ES-I3 (cell line): ENCODE data around the gene AMPD3.
A peak's percentile ranks its signal among the peaks of the same experiment; 100 is the strongest.

ENCODE experiments used
- H3K36me3 ChIP-seq: 2 replicates; pipeline ENCODE4 v1.6.1; 2013; ENCODE audit warnings: mild to moderate bottlenecking, low read length, control low read depth, moderate library complexity; ENCODE audit not compliant: insufficient read depth
- H3K4me1 ChIP-seq: 2 replicates; pipeline ENCODE4 v1.6.1; 2013; ENCODE audit warnings: mild to moderate bottlenecking, control low read depth, low read length; ENCODE audit not compliant: insufficient read depth
- H3K9ac ChIP-seq: 2 replicates; pipeline ENCODE4 v1.6.1; 2013; ENCODE audit warnings: low read depth, mild to moderate bottlenecking, low read length, moderate library complexity
- H3K9me3 ChIP-seq: 2 replicates; pipeline ENCODE4 v1.6.1; 2013; ENCODE audit warnings: mild to moderate bottlenecking, low read length, moderate library complexity; ENCODE audit not compliant: control insufficient read depth, insufficient read depth

Gene AMPD3

DNA sequence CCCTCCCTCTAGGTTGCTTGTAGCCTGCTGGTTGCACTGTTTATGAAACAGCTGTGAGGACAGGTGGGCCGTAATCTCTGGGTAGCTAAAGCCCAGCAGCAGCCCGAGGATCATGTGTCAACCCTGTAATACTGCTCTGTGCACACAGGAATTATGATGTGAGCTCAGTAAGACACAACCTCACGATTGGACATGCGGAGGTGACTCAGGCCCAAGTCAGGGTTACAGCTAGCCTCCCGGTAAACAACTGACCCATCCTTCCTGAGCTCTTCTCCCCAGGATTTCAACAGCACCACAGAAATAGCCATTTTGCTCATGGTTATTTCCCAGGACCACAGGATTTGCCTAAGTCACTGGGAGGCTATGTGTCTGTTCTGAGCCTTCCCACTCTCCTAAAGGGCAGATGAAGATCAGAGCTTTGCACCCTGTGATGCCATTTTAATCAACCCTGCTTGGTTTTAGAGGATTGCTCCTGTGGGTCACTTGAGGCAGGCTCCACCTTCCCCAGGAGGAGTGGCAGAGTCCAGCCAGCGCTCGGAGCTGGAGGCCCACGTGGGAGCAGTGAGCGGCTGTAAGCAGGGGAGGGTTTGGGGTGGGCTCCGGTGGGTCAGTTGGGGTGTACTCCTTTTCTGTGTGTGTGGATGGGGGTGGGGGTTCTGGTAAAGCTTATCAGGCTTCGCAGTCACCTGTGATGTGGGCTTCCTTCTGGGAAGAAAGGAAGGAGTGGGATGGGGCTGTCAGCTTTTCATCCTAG lies at the start of gene AMPD3:
Gene AMPD3, plus strand, starts transcription at position 387 of the 754 bp plus-strand sequence. CDS start 6,256 bp downstream, outside the sequence.
- Histone ChIP-seq H3K4me1 (peaks cover 20% of the 10 kb centered on the region), H3K9ac (peak within 1 kb of the TSS; percentile 33; the same call in 1 of the 2 replicates), H3K9me3 (no peaks in the 10 kb centered on the region), H3K36me3 (no peaks in the 10 kb centered on the region)

DNA sequence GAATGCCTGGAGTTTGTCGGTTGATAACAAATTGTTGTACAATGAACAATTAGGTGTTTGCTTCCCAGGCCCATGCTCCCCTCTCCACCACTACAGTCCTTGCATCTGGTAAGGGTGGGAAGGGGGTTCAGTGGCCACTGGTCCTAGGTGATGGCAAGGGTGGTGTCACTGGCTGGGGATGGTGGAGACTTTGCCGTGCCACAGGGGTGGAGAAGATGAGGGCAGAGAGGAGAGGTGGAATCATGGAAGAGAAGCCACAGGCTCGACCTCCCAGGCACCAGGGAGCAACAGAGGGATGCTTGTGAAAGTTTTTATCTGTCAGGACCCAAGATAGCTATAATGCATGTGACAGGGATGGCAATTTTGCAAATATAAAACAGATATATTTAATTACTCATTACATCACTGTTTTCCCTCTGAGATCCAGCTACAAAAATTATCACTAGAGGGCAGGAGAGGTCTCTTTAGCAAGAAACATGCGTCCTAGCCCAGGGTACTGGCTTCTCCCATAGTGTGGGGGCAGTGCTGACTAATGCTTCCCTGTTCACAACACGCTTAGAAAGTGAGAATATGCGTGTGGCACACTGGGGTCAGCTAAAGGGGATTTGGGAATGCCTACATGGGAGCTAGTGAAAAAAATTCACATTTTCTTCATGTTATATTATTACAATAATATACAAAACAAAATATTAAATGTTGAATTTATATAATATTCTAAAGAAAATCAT lies 49.0 kb upstream of the AMPD3 start:
- Histone ChIP-seq H3K9ac (no peak overlapping the region), H3K9me3 (no peaks in the 10 kb centered on the region), H3K4me1 (0 out of 2 replicates have a peak, but pooled peaks cover 9% of the 10 kb centered on the region), H3K36me3 (no peaks in the 10 kb centered on the region)

DNA sequence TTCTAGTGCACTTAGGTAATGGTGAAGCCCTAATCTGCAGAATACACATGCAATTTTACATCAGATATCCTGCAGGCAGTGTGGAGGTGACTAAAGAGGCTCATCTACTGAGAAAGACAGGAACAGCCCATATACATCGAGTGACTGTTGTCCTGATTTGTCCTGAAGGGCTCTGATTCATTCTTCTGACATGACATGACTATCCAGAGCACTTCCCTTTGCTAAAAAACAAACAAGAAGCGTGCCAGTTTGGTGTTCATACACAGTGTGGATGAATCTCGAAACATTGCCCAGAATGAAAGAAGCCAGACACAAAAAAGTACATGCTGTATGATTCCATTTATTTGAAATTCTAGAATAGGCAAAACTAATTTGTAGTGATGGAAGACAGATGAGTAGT lies 48.0 kb upstream of the AMPD3 start:
- Histone ChIP-seq H3K36me3 (no peaks in the 10 kb centered on the region), H3K4me1 (0 out of 2 replicates have a peak, but pooled peaks cover 9% of the 10 kb centered on the region), H3K9me3 (no peaks in the 10 kb centered on the region), H3K9ac (no peak overlapping the region)

DNA sequence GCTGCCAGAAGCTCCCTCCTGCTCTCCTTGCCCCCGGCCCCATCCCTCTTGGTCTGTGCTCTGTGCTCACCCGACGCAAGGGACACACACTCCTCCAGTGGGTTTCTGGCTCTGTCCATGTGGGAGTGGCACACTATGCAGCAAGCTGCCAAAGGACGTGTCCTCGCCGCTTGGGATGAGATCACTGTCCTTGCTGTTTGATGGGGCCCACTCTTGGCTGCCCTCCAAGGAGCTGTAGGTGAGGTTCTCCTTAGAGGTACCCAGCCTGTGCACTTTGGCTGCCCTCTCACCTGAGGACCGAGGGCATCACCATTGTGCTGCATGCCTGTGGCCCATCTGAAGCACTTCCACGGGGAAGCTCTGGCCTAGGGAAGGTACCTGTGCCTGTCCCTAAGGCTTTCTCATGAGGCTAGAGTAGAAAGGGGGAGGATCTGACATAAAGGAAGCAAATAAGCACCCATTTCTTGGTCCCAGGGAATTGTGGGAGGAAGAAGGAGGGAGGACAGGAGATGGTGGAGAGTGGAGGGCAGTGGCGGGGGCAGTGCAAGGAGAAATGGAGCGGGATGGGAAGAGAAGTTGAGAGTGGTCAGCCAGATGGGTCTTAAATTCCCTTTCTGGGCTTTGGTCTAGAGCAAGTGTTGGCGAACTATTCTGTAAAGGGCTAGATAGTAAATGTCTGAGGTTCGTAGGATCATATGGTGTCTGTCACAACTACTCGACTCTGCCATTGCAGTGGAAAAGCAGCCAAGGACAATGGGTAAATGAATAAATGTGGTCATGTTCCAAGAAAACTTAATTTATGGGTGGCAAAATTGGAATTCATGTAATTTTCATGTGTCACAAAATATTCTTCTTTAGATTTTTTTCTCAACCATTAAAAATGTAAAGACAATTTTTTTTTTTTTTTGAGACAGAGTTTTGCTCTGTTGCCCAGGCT lies 47.0 kb upstream of the AMPD3 start:
- no peaks in the 10 kb centered on the region for H3K36me3 ChIP-seq
- 0 out of 2 replicates have a peak, but pooled peaks cover 9% of the 10 kb centered on the region for H3K4me1 ChIP-seq
- H3K9ac ChIP-seq: no peak overlapping the region
- H3K9me3 ChIP-seq: no peaks in the 10 kb centered on the region

DNA sequence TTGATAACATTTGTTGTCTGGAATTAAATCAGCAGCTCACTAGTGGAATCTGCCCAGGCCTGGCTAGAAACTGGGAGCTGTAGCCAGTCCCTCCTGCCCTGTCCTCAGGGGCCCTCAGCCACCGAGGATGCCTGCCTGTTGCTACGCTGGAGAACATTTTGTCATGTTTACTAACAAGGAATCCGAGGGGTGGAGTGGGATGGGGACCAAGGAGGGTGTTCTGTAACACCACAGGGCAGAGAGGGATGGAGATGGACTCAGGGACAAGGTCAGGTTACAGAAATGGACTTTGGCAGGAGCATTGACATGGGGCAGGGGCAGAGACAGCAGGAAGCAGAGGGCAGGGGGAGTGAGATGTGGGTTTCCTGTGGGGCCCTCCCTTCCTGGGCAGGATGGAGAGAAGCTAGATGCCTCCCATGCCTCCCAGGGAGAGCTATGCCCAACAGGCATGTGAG lies 45.8 kb upstream of the AMPD3 start:
- Histone ChIP-seq H3K36me3 (no peaks in the 10 kb centered on the region), H3K9me3 (no peaks in the 10 kb centered on the region), H3K9ac (no peak overlapping the region), H3K4me1 (peaks cover 11% of the 10 kb centered on the region; the same call in 1 of the 2 replicates)

DNA sequence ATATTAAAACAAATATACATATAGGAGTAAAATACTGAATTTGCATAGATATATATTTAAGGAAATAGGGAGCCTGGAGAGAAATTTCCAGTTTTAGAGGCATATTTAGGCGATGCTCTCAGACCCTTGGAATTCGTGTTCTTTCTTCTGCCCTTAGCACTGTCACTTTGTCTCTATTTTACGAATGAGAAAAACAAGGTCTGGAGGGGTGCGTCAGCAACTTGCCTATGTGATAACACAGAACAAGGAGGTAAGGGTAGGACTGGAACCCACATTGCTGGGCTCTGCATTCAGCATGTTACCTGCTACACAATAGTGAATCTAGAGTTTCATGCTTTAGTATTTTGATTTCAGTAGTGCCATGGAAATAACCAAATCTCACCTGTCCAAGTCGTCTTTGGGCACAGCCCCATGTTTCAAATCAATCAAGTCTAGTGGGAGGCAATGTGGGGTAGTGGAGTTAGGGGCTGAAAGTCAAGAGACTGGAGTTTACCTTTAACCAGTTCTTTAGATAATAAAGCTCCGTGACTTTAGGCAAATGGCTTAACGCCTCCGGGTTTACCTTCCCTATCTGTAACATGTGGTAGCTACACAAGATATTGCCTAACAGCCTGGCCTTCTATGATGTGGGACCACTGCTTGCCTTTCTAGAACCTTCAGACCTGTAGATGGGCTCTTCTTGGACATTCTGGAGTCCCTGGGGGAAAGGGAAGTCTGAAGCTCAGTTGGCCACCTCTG lies 44.8 kb upstream of the AMPD3 start:
- H3K9me3 ChIP-seq: no peaks in the 10 kb centered on the region
- H3K9ac ChIP-seq: no peak overlapping the region
- no peaks in the 10 kb centered on the region for H3K36me3 ChIP-seq
- H3K4me1 ChIP-seq: peaks cover 17% of the 10 kb centered on the region; the same call in 1 of the 2 replicates

DNA sequence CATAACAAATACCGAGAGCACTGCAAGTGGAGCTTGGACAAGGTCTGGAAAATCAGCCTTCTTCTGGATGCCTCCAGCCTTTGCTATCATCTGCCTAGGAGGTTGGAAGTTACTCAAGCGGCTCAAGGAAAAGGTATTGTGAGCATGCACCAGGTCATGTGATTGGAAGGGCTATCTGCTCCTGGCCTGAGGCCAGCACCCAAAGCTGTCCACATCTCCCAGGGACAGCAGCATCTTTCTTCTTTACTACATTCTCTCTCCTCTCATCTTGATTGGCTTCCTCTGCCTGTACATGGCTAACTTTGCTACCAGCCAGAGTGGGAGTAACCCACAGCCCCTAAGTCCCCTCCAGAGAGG lies 44.2 kb upstream of the AMPD3 start:
- H3K9me3 ChIP-seq: no peaks in the 10 kb centered on the region
- H3K36me3 ChIP-seq: no peaks in the 10 kb centered on the region
- peaks cover 17% of the 10 kb centered on the region; the same call in 1 of the 2 replicates for H3K4me1 ChIP-seq
- no peak overlapping the region for H3K9ac ChIP-seq

DNA sequence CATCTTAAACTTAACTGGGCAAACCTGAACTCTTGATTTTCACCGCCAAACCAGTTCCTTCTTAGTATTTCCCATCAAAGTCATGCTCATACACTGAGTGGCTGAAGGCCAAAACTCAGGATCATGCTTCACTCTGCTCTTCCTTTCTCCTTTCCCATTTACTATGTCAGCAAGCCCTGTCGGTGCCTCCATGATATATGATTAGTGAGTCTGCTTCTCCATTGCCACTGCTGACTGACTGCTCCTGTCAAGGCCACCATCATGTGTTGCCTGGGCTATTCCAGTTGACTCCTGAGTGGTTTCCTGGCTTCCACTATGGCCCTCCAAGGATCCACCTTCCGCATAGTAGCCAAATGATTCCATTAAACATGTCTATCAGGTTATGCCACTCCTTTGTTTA lies 42.8 kb upstream of the AMPD3 start:
- no peaks in the 10 kb centered on the region for H3K9me3 ChIP-seq
- H3K9ac ChIP-seq: no peak overlapping the region
- peaks cover 8% of the 10 kb centered on the region; the same call in 1 of the 2 replicates for H3K4me1 ChIP-seq
- no peaks in the 10 kb centered on the region for H3K36me3 ChIP-seq

DNA sequence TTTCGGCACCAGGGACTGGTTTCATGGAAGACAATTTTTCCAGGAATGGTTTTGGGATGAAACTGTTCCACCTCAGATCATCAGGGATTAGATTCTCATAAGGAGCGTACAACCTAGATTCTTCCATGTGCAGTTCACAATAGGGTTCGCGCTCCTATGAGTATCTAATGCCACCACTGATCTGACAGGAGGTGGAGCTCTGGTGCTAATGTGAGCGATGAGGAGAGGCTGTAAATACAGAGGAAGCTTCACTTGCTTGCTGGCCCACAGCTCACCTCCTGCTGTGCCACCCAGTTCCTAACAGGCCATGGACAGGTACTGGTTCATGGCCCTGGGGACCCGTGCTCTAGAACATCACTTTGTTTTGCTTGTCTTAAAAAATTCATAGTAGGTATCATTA lies 41.8 kb upstream of the AMPD3 start:
- Histone ChIP-seq H3K4me1 (peaks cover 8% of the 10 kb centered on the region; the same call in 1 of the 2 replicates), H3K36me3 (no peaks in the 10 kb centered on the region), H3K9me3 (no peaks in the 10 kb centered on the region), H3K9ac (no peak overlapping the region)

DNA sequence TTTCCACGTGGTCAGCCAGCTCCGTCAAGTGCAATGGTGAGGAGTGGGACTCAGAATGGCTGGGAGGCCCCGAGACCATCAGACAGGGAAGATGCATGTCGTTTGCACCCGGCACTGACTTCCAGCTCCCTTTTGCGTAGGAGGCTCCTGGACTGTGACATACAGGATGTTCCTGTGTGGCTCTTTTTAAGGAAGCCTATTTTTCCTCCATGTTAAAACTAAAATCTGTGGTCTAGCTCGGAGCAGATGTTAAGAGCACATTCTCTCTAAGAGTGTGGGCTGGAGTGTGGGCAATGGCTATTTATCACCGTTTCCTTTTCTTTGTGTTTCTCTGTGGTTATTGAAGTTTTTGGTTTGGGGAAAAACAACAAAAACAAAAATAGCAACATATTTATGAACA lies 40.9 kb upstream of the AMPD3 start:
- Histone ChIP-seq H3K36me3 (no peaks in the 10 kb centered on the region), H3K4me1 (peaks cover 8% of the 10 kb centered on the region; the same call in 1 of the 2 replicates), H3K9me3 (no peaks in the 10 kb centered on the region), H3K9ac (no peak overlapping the region)

DNA sequence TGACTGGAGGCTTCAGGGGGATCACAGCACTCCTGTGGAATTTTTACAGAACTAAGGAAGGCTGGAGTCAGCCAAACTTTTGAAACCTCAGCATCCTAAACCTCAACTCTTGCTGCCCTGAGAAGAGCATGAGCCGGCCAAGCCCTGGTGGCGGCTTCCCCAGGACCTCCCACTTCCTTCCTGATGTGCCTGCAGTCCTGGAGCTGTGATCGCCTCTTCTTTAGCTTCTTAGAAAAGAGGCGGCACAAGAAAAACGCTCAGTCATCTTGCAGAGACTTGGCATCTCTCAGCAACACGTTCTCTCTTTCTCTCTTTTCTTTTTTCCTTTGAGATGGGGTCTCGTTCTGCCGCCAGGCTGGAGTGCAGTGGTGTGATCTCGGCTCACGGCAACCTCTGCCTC lies 40.4 kb upstream of the AMPD3 start:
- Histone ChIP-seq H3K9ac (no peak overlapping the region), H3K9me3 (no peaks in the 10 kb centered on the region), H3K4me1 (peaks cover 8% of the 10 kb centered on the region; the same call in 1 of the 2 replicates), H3K36me3 (no peaks in the 10 kb centered on the region)

DNA sequence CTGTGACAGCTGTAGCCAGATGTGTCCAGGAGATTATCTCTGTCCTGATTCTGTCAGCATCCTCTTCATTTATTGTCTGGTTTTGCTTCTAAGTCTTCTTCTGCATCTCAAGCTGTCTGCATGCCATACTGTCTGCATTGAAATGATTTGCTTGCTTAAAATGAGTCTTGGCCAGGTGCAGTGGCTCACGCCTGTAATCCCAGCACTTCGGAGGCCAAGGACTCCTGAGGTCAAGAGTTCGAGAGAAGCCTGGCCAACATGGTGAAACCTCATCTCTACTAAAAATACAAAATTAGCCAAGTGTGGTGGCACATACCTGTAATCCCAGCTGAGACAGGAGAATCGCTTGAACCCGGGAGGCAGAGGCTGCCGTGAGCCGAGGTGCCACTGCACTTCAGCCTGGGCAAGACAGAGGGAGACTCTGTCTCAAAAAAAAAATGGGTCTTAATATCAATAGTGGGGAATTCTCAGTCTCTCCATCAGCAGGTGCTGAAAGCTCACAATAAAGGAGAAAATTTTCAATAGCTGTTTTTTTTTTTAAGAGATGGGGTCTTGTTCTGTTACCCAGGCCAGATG lies 39.2 kb upstream of the AMPD3 start:
- peaks cover 8% of the 10 kb centered on the region; the same call in 1 of the 2 replicates for H3K4me1 ChIP-seq

DNA sequence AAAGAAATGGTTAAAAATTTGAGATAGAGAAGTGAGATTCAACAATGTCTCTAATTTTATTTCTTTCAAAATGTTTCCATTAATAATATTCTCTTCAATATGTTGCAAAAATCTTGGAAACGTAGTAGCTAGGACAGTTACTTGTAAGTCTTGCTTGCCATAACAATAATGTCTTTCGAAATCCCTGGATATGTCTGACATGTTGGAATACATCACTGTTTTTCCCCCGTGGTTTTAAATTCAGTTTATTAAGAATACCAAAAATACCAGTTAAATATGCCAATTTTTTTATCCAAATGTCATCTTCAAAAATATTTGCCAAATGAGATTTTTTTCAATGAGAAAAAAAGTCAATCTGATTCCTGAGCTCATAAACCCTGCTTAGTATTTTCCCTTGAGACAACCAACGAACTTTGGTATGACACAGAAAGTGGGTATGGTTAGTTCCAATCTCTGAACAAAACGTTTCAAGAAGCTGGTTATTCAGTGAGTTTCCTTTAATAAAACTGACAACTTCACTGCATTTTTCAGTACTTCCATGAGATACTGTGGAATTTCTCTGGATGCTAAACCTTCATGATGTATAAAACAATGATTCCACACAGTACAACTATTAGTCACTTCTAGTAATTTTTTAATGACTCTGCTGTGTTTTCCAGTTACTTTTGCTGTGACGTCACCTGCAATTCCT lies 36.7 kb upstream of the AMPD3 start:
- no peaks in the 10 kb centered on the region for H3K36me3 ChIP-seq
- H3K9me3 ChIP-seq: no peaks in the 10 kb centered on the region; the same call in 1 of the 2 replicates
- peaks cover 8% of the 10 kb centered on the region; the same call in 1 of the 2 replicates for H3K4me1 ChIP-seq
- no peak overlapping the region for H3K9ac ChIP-seq

More for the DNA sequence above, 39.2 kb upstream of the AMPD3 start:
- Histone ChIP-seq H3K36me3 (no peaks in the 10 kb centered on the region), H3K9ac (no peak overlapping the region), H3K9me3 (no peaks in the 10 kb centered on the region; the same call in 1 of the 2 replicates)
